ENCODE data around the gene LRCOL1.

DNA sequence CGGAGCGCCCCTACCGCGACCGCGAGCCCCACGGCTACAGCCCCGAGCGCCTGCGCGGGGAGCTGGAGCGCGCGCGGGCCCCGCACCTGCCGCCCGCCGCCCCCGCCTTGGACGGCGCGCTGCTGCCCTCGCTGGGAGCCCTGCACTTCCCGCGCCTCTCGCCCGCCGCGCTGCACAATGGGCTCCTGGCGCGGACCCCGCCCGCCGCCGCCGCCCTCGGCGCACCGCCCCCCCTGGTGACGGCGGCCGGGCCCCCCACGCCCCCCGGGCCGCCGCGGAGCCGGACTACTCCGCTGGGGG lies 27.0 kb downstream of the LRCOL1 start:
- no peak for TF ChIP-seq POLR2A (IDR thresholded peaks at IDR 0.05)
- no peak for TF ChIP-seq CTCF (IDR thresholded peaks at IDR 0.05 in 4 of 5, conservative IDR thresholded peaks at IDR 0.05 in 1 of 5)

All from gastrocnemius medialis (tissue), 4 donors.